ENCODE data around the gene TACC3. TPM values are rescaled to one million over a fixed set of nuclear protein-coding genes. Genes with fewer than 3 reads are reported as not detected.
A peak's percentile ranks its signal among the peaks of the same experiment; 100 is the strongest.
"Not testable (repeated sequence)": the region's sequence is repeated elsewhere in the genome, so short reads cannot be mapped to it uniquely, and the experiment has no call there.

TACC3 gene
- total RNA-seq, 1 experiment from 2014 or later: 156 TPM

- H3K79me2 ChIP-seq (ENCODE audit: insufficient read depth, low read length): no peaks in the 10 kb centered on the region
- H3K56ac ChIP-seq (ENCODE audit: insufficient read length, low read depth, low read length): no peak overlapping the region
- H3K4me2 ChIP-seq (ENCODE audit: insufficient read depth, insufficient read length, low read length): no peak overlapping the region
- H4K5ac ChIP-seq (ENCODE audit: insufficient read length, low read depth, low read length): no peak overlapping the region
- no peak overlapping the region for H2AFZ ChIP-seq (ENCODE audit: low read length)
- H2BK20ac ChIP-seq (ENCODE audit: low read depth, low read length, poor library complexity, severe bottlenecking): no peak overlapping the region
- H3K4me3 Mint-ChIP-seq: no peak overlapping the region
- H4K20me1 ChIP-seq (ENCODE audit: control insufficient read depth, insufficient read depth, insufficient read length): peaks cover 2% of the 10 kb centered on the region
- H3K9ac ChIP-seq (ENCODE audit: extremely low read depth, insufficient read length, low read length): no peak overlapping the region
- no peaks in the 10 kb centered on the region for H3K23me2 ChIP-seq (ENCODE audit: insufficient read length, low read depth, low read length, poor library complexity, severe bottlenecking)
- no peaks in the 10 kb centered on the region for H3K27me3 Mint-ChIP-seq (ENCODE audit: low read depth)
- no peak overlapping the region for H3K27ac ChIP-seq (ENCODE audit: insufficient read length, low read depth, low read length)
- H3K9me3 ChIP-seq (ENCODE audit: control insufficient read depth, low read depth, low read length): no peaks in the 10 kb centered on the region
- peaks cover 32 to 90% (median 68%) of the 10 kb centered on the region in 3 experiments; a peak in 6 of 7 replicates for H3K36me3 Mint-ChIP-seq (ENCODE audit: insufficient read depth in 1 of 3, low read depth in 3 of 3)
- H2BK15ac ChIP-seq (ENCODE audit: low read depth, low read length): no peak overlapping the region
- no peaks in the 10 kb centered on the region for H3K4me1 ChIP-seq (ENCODE audit: insufficient read depth, low read length)
- H3K27me3 ChIP-seq (ENCODE audit: insufficient read depth, low read length): no peaks in the 10 kb centered on the region
- no peak overlapping the region for H3K23ac ChIP-seq (ENCODE audit: insufficient read length, low read depth, low read length)
- H3K9me3 Mint-ChIP-seq: no peaks in the 10 kb centered on the region
- H2BK12ac ChIP-seq (ENCODE audit: insufficient read length, low read depth, low read length): no peak overlapping the region
- H4K91ac ChIP-seq (ENCODE audit: insufficient read length, low read depth, low read length): no peak overlapping the region
- no peak for DNase-seq
- H3K79me1 ChIP-seq (ENCODE audit: insufficient read depth, low read depth, low read length, poor library complexity, severe bottlenecking): no peaks in the 10 kb centered on the region
- H2BK5ac ChIP-seq (ENCODE audit: insufficient read length, low read length): no peak overlapping the region
- WGBS (ENCODE audit: extremely low coverage, insufficient read length, low lambda C conversion rate): no CpG with 5 or more reads among the region's 5 CpGs
- no peaks in the 10 kb centered on the region for H3K4me1 Mint-ChIP-seq
- no peak overlapping the region for H2BK120ac ChIP-seq (ENCODE audit: low read depth, low read length, poor library complexity, severe bottlenecking)
- H3K14ac ChIP-seq (ENCODE audit: insufficient read depth, low read length): no peak overlapping the region
- no peak overlapping the region for H2AK5ac ChIP-seq (ENCODE audit: insufficient read length, low read length)
- H4K8ac ChIP-seq (replicated peaks; ENCODE audit: insufficient read length, low read depth, low read length): no peak overlapping the region
- no peak overlapping the region for H3T11ph ChIP-seq (ENCODE audit: low read length)
- H3K18ac ChIP-seq (ENCODE audit: insufficient read length, low read depth, low read length): no peak overlapping the region
- no peak overlapping the region for H3K4ac ChIP-seq (ENCODE audit: low read depth, low read length)
- TF ChIP-seq CTCF (conservative IDR thresholded peaks at IDR 0.05): no peak
- H3K27ac Mint-ChIP-seq: no peak overlapping the region
These were observed 25.4 kb upstream of the TACC3 start for GRCh38 chr4:1695913-1696312.

DNA sequence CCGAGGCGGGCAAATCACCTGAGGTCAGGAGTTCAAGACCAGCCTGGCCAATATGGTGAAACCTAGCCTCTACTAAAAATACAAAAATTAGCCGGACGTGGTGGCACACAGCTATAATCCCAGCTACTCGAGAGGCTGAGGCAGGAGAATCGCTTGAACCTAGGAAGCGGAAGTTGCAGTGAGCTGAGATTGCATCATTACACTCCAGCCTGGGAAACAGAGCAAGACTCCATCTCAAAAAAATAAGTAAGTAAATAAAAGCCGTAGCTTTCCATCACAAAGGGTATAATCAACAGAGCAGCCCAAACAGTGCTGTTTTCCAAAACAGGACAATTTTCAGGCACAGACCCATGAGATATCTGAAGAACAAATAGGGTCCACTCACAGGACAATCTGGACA lies 19.6 kb upstream of the TACC3 start:
- not testable (repeated sequence) for H3K27ac ChIP-seq (ENCODE audit: insufficient read length, low read depth, low read length); H3K27me3 ChIP-seq (ENCODE audit: insufficient read depth, low read length); H3K27me3 Mint-ChIP-seq (ENCODE audit: low read depth); H4K8ac ChIP-seq (replicated peaks; ENCODE audit: insufficient read length, low read depth, low read length); H2BK120ac ChIP-seq (ENCODE audit: low read depth, low read length, poor library complexity, severe bottlenecking); H3K23me2 ChIP-seq (ENCODE audit: insufficient read length, low read depth, low read length, poor library complexity, severe bottlenecking); H2AK5ac ChIP-seq (ENCODE audit: insufficient read length, low read length); H3K4me1 ChIP-seq (ENCODE audit: insufficient read depth, low read length); H3K9ac ChIP-seq (ENCODE audit: extremely low read depth, insufficient read length, low read length); H3K4me3 Mint-ChIP-seq; H3K4ac ChIP-seq (ENCODE audit: low read depth, low read length); H3K79me2 ChIP-seq (ENCODE audit: insufficient read depth, low read length); H3K4me1 Mint-ChIP-seq; H2BK20ac ChIP-seq (ENCODE audit: low read depth, low read length, poor library complexity, severe bottlenecking); H2AFZ ChIP-seq (ENCODE audit: low read length); H4K5ac ChIP-seq (ENCODE audit: insufficient read length, low read depth, low read length); H3K56ac ChIP-seq (ENCODE audit: insufficient read length, low read depth, low read length); H2BK15ac ChIP-seq (ENCODE audit: low read depth, low read length); H4K91ac ChIP-seq (ENCODE audit: insufficient read length, low read depth, low read length); H4K20me1 ChIP-seq (ENCODE audit: control insufficient read depth, insufficient read depth, insufficient read length); H3K9me3 Mint-ChIP-seq; H3K14ac ChIP-seq (ENCODE audit: insufficient read depth, low read length); H3K23ac ChIP-seq (ENCODE audit: insufficient read length, low read depth, low read length); H2BK5ac ChIP-seq (ENCODE audit: insufficient read length, low read length); H3K18ac ChIP-seq (ENCODE audit: insufficient read length, low read depth, low read length); H3T11ph ChIP-seq (ENCODE audit: low read length); H2BK12ac ChIP-seq (ENCODE audit: insufficient read length, low read depth, low read length); H3K9me3 ChIP-seq (ENCODE audit: control insufficient read depth, low read depth, low read length); DNase-seq; H3K4me2 ChIP-seq (ENCODE audit: insufficient read depth, insufficient read length, low read length)
- Mint-ChIP-seq H3K36me3 (ENCODE audit: insufficient read depth in 1 of 3, low read depth in 3 of 3) (peaks cover 29 to 86% (median 73%) of the 10 kb centered on the region in 3 experiments; a peak in 6 of 7 replicates), H3K27ac (peak overlapping the region in 1 of 3 experiments; percentile 55; a peak in 1 of 7 replicates)
- peaks cover 10% of the 10 kb centered on the region for H3K79me1 ChIP-seq (ENCODE audit: insufficient read depth, low read depth, low read length, poor library complexity, severe bottlenecking)
- WGBS (ENCODE audit: extremely low coverage, insufficient read length, low lambda C conversion rate): no CpG with 5 or more reads among the region's 8 CpGs
